ENCODE results near the gene CTDSP1. TPM values are rescaled to one million over a fixed set of nuclear protein-coding genes. Genes with fewer than 3 reads are reported as not detected.

Gene CTDSP1
- total RNA-seq, 4 donors from 2014 or later = 122 to 164 (median 140) TPM

- DNase-seq (ENCODE audit: low spot score in 2 of 2) = peak in 1 of 2 donors; percentile 64
- WGBS, 2 donors = 59 to 61% methylated on average over 11 of the region's 11 CpGs
- peak overlapping the region; percentile 27 to 94 (median 76) for H3K27ac ChIP-seq
Measured at GRCh38 chr2:218370410-218371063, 29.1 kb upstream of the CTDSP1 start.

GRCh38 chr2:218371983-218372350, 27.7 kb upstream of the CTDSP1 start:
- Histone ChIP-seq H3K4me1 (peaks cover 0 to 28% (median 7%) of the 10 kb centered on the region in 4 donors), H3K27me3 (no peaks in the 10 kb centered on the region), H3K27ac (peak overlapping the region in 2 of 4 donors; percentile 81 to 91), H3K9me3 (peaks cover 0 to 2% (median 0%) of the 10 kb centered on the region in 4 donors), H3K36me3 (no peaks in the 10 kb centered on the region), H3K4me3 (no peak overlapping the region)
- DNase-seq (ENCODE audit: low spot score in 2 of 2) = no peak
- TF ChIP-seq CTCF (IDR thresholded peaks at IDR 0.05) = no peak
- TF ChIP-seq POLR2A (IDR thresholded peaks at IDR 0.05) = no peak

More at GRCh38 chr2:218370410-218371063, 29.1 kb upstream of the CTDSP1 start:
- Histone ChIP-seq H3K4me1 (peaks cover 0 to 28% (median 7%) of the 10 kb centered on the region in 4 donors), H3K36me3 (no peaks in the 10 kb centered on the region), H3K27me3 (no peaks in the 10 kb centered on the region), H3K4me3 (no peak overlapping the region), H3K9me3 (peaks cover 0 to 7% (median 0%) of the 10 kb centered on the region in 4 donors)
- TF ChIP-seq POLR2A (IDR thresholded peaks at IDR 0.05) (no peak), EP300 (IDR thresholded peaks at IDR 0.05) (peak; percentile 78 to 88)

GRCh38 chr2:218374795-218375194, 24.9 kb upstream of the CTDSP1 start:
- WGBS, 2 donors = 70 to 82% methylated on average over 4 of the region's 4 CpGs
- no peaks in the 10 kb centered on the region for H3K36me3 ChIP-seq
- no peak for TF ChIP-seq EP300 (IDR thresholded peaks at IDR 0.05)
- TF ChIP-seq CTCF (IDR thresholded peaks at IDR 0.05) = no peak
- no peak for TF ChIP-seq POLR2A (IDR thresholded peaks at IDR 0.05)
- DNase-seq (ENCODE audit: low spot score in 2 of 2) = no peak
- H3K4me3 ChIP-seq = no peak overlapping the region
- H3K4me1 ChIP-seq = peaks cover 0 to 6% (median 2%) of the 10 kb centered on the region in 4 donors
- H3K9me3 ChIP-seq = no peaks in the 10 kb centered on the region
- no peaks in the 10 kb centered on the region for H3K27me3 ChIP-seq
- H3K27ac ChIP-seq = no peak overlapping the region

- H3K27ac ChIP-seq = no peak overlapping the region
- no peaks in the 10 kb centered on the region for H3K27me3 ChIP-seq
- TF ChIP-seq CTCF (IDR thresholded peaks at IDR 0.05) = no peak
- no peak for TF ChIP-seq EP300 (IDR thresholded peaks at IDR 0.05)
- TF ChIP-seq POLR2A (IDR thresholded peaks at IDR 0.05) = no peak
- H3K4me1 ChIP-seq = peaks cover 0 to 3% (median 1%) of the 10 kb centered on the region in 4 donors
- WGBS, 2 donors = 18 to 26% methylated on average over 2 of the region's 2 CpGs
- H3K4me3 ChIP-seq = no peak overlapping the region
- no peak for DNase-seq (ENCODE audit: low spot score in 2 of 2)
- H3K9me3 ChIP-seq = no peaks in the 10 kb centered on the region
- H3K36me3 ChIP-seq = no peaks in the 10 kb centered on the region
Measured at GRCh38 chr2:218375212-218375611, 24.5 kb upstream of the CTDSP1 start.

- Histone ChIP-seq H3K4me3 (no peak overlapping the region), H3K4me1 (no peaks in the 10 kb centered on the region), H3K9me3 (no peaks in the 10 kb centered on the region), H3K36me3 (no peaks in the 10 kb centered on the region), H3K27me3 (no peaks in the 10 kb centered on the region), H3K27ac (no peak overlapping the region)
- 82 to 86% methylated on average over 5 of the region's 5 CpGs for WGBS, 2 donors
- DNase-seq (ENCODE audit: low spot score in 2 of 2) = no peak
- no peak for TF ChIP-seq POLR2A (IDR thresholded peaks at IDR 0.05)
- TF ChIP-seq CTCF (IDR thresholded peaks at IDR 0.05) = no peak
- TF ChIP-seq EP300 (IDR thresholded peaks at IDR 0.05) = no peak
Measured at GRCh38 chr2:218378053-218378452, 21.6 kb upstream of the CTDSP1 start.

Measured in tibial nerve (tissue), 4 donors.